Right renal pelvis (tissue), 4 donors: ENCODE results near the gene ABHD10. TPM values are rescaled to one million over a fixed set of nuclear protein-coding genes. Genes with fewer than 3 reads are reported as not detected.

ENCODE experiments used
- DNase-seq, 4 donors: peaks; one replicate each; pipeline ENCODE4 v3.0.0-alpha.2; 2013; ENCODE audit warnings: low read depth in 4 of 4, low spot score in 3 of 4, missing footprints in 1 of 4
- polyA plus RNA-seq, 4 donors: library from polyadenylated mRNA; unstranded; fragments of 120-200 nt; gene quantifications; one replicate each; pipeline ENCODE4 v1.2.1, GENCODE V29; 2013; ENCODE audit not compliant: insufficient read length in 4 of 4

ABHD10 gene
- 10 to 100 TPM; 47.0 to 56.2 (median 53.1) TPM for polyA plus RNA-seq

DNA sequence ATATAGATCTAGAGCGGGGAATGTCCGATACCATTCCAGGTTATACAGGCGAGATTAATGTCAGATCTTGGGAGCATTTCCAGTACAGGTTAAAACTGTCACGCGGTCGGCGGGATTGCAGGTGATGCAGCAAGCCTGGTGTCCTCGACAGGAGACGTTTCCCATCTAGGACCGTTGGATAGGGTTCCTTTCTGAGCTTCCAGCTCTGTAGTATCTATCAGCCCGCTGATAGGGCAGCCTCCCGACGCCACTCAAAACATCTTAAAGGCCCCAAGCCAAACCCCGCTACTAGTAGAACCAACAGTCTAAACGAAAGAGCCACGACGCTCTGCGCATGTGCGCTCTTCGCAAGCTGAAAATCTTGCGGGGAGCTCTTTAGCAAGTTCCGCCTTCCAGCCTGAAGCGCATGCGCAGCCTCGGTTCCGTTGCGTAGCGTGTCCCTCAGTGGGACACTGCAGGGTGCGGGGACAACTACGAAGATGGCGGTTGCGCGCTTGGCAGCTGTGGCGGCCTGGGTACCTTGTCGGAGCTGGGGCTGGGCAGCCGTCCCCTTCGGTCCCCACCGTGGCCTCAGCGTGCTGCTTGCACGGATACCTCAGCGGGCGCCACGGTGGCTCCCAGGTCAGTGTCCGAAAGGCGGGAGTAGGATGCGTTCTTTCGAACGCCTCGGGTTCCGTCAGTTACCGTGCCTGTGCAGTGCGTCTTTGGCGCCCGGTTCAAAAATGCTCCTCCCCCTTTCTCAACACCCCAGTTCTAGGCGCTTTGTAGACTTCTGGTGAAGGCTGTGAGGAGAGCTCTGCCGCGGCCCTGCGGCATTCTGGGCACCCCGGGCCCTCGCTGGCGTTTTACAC, at the start of gene ABHD10:
Gene ABHD10, plus strand, starts transcription at position 444 of the 851 bp plus-strand sequence. Its CDS starts 36 bp downstream, at position 480.
- DNase-seq = peak; percentile 96 to 99 (median 98)

DNA sequence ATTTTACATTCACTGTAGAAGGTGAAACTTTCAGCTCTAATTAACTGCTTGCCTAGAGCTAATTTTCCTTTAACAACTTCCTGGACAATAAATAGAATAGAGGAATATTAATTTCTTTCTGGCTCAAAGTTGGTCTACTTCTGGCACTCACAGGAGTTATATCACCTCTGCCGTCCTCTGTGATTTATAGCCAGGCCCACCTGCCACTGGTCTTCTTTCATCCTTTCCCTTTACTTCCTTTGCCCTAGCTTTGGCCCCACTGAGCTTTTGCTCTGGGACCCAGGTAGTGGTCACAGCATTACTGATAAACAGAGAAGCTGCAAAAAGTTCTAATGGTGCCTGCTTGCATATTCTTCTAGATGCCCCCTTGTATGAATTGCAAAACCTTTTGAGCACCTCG, 49.3 kb upstream of the ABHD10 start:
- no peak for DNase-seq

DNA sequence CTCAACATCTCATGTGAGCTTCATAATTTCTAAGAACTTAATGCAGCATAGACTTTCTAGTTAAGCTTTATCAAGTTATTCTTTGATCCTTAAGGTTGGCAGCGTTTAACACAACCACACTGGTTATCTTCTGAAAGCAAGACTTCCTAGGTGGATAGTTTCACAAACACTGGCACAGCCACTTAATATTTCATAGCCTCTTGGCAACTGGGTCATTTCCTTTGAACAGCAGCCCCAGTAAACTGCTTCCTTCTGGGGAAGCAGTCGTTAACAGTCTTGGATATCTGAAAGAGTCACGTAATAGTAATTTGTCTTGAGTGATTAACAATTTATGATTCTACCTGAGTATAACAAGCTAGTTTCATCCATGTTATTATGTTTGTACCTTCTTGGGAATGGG, 45.9 kb upstream of the ABHD10 start:
- no peak for DNase-seq

DNA sequence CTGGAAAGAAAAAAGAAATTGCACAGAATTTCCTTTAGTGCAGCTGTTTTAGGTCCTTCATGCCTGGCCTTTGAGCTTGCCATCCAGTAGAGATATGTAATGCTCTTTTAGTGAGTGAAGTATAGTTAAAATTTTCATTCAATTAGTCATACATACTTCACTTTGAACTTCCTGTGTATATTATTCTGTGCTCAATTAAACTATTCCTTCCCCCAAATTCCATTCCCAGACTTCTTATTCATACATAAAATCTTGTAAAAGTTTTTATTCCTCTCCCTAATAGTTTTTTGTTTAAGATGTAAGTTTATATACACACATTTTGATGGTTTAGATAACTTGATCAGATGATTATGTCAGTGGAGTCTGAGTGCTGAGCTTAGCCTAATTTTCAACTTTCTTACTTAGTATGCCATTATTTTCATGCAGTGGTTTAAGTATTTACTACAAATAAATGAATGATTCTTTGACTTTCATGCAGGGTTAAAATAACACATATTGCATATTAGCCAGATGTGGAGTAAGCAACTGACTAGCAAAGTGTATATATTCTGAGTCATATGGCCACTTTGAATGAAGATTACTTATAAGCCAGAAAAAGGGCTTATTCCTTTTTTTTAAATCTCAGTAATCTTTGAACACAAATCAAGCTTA, 42.5 kb upstream of the ABHD10 start:
- no peak for DNase-seq

DNA sequence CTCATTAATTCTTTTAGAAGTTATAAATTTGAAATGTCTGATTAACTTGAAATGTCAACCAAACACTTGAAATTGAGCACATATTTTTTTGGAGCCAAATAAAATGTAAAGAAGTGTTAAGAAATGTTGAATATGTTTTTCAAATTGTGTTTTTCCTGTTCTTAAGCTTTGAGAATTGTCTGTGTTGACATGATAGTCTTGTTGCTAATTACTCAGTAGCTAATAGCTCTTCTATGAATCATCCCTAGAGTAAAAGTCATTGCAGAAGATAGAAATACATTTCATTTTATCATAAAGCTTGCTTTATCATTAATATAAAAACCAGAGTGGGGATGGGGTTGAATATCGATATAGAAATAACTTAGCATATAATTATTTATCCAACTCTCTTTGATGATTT, 41.9 kb upstream of the ABHD10 start:
- DNase-seq = no peak

DNA sequence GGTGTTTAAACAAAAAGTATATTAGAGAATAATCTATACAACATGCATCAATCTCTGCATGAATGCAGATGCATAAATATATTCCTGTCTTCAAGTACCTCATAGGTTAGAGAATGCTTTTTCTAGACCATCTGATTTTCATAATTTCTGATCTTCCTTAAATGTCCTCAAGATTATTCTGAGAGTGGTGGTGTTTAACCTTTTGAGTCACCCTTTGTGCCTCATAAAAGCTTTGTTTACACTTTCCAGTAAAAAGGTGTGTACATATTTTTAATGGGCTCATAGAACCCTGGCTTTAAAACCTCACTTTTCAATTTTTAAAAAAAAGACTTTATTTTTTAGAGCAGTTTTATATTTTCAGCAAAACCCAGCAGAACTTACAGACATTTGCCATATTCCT, 41.0 kb upstream of the ABHD10 start:
- DNase-seq = no peak

DNA sequence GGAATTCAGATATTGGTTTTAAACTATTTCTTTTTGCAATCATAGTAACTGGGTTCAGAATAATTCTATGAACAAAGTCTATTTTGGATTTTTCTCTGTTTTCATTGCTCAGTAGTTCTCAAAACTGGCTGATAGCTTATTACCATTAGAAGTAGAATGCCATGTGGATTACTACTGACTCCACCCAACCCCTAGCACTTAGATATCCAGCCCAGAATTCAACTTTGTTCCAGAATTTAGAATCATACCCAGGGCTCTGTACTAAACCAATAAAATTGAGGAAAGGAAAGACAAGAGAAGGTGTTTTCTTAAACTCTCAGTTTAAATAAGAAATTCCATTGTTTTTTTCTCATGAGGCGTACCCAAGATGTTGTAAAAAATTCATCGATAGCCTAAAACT, 39.0 kb upstream of the ABHD10 start:
- no peak for DNase-seq

DNA sequence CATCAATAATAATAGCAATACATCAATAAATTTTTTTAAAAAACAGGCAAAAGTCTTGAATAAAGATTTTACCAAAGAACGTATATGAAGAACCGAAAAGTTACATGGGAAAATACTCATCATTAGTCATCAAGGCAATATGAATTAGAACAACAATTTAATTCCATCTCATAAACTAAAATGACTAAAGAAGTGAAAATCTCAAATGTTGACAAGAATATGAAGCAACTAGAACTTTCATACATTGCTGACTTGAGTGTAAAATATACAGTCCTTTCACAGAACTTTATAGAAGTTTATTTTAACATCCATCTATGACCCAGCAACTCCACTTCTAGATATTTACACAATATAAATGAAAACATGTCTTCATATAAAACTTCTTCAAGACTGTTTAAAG, 35.3 kb upstream of the ABHD10 start:
- no peak for DNase-seq

DNA sequence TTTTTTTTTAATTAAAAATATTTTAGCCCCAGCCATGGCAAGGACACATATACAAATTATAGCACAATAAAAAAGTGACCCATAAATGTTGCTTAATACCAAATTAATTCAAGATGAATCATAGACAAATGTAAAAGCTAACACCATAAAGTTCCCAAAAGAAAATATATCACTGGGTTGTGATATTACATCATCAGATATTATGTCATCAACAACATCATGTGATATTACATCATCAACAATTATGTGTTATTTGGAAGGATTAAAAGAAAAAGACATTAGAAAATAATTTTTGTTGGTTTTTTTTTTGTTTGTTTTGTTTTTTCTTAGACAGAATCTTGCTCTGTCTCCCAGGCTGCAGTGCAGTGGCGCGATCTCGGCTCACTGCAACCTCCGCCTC, 34.5 kb upstream of the ABHD10 start:
- no peak for DNase-seq

DNA sequence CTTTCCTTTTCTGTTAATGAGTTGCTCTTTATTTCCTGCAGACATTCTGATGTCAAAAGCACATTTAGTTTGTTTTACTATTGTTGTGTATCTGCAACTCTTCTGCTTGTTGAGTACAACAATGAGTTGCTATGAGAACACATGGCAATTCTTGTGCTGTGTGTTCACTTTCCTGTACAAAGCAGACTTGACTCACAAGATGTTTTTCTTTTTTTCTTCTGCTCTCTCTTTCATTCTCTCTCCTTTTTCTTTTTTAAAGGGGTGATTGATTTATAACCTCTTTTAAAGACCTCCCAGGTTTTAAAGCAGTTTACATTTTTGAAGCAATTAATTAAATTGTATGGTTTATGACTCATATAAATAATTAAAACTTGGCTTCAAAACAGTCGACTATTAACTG, 31.6 kb upstream of the ABHD10 start:
- DNase-seq = no peak

DNA sequence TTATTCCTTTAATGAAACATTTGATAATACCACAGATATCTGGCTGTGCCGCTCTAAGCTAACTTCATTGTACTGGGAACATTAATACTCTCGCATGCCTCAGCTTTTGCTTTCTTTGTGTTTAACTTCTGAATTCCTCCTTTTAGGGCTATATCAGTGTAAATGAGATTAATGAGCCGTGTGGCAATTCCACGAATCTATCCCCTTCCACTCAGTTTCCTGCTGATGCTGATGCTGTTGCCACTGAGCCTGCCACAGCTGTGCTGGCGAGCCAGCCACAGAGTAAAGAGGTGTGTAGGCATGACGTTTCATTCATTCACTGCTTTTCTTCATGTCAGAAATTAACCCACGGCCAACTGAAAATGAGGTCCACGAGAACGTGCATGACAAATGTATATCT, 30.0 kb upstream of the ABHD10 start:
- DNase-seq = no peak

DNA sequence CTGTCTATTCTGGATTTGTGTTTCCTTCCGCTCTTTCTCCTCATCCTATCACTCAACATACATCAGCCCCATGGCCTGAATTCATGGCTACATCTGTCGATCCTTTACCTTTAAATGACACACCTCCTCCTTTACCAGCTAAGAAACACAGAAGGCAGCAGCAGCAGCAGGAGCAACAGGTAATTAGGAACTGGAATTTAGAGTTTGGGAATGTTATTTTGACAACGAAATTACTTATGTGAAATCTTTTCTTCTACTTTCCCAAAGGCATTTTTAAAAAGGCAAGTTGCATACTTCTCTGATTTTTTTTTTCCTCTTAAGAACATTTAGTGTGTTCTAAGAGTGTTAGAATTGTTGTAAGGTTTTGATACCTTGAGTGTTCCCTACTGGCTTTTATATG, 29.1 kb upstream of the ABHD10 start:
- DNase-seq = no peak

DNA sequence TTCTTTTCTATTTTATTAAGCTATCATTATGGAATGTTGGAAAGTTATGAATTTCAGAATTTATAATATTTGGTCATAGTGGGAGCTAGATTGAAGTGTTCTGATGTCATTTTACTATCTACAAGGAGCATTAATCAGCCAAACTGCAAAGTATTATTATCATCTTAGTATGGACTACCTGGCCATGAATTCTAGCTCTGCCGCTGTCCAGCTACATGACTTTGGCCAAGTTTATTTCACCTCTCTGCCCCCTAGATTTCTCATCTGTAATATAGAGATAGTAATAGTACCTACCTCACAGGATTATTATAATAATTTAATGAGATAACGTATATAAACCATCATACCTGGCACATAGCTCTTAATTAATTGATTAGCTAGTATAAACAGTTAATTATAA, 27.8 kb upstream of the ABHD10 start:
- no peak for DNase-seq

DNA sequence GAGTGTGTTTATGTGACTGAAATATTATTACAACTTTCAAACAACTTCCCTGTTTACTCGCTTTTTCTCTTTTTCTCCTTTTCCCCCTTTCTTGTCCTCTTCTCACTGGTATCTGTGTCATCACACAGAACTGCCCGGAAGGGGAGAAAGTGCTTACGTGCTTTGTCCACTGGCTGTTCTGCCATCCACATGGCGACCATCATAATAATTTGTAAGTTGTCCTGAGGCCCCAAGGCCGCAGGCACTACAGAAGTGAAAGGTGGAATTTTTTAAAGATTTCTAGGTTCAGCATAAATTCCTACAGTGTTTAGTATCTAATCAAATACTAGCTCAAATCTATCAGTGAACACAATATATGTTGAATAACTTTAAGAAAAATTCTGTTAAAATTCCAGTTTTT, 26.7 kb upstream of the ABHD10 start:
- no peak for DNase-seq

DNA sequence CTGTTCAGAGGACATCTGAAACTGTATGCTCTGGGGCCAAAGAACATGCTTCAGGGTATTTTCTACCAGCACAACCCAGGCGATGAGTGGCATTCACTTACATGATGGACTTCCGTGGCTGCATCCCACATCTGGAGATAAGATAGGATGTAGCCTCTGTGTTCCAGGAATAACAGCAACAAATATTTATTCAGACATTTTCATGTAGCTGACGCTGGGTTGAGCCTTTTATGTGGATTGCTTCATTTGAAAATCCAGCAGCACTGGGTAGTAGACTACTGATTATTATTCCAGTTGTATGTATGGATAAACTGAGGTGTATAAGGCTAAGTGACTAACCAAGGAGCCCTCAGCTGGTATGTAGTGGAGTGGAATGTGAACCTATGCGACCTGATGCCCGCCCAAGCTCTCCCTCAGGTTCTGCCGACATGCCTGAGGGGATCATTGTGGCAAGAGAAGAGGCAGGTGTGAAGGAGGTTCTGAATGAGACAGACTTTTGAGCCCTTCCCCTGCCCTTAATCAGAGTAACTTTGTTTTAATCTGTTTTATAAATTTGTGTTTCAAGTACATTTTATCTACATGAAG, 25.9 kb upstream of the ABHD10 start:
- no peak for DNase-seq

DNA sequence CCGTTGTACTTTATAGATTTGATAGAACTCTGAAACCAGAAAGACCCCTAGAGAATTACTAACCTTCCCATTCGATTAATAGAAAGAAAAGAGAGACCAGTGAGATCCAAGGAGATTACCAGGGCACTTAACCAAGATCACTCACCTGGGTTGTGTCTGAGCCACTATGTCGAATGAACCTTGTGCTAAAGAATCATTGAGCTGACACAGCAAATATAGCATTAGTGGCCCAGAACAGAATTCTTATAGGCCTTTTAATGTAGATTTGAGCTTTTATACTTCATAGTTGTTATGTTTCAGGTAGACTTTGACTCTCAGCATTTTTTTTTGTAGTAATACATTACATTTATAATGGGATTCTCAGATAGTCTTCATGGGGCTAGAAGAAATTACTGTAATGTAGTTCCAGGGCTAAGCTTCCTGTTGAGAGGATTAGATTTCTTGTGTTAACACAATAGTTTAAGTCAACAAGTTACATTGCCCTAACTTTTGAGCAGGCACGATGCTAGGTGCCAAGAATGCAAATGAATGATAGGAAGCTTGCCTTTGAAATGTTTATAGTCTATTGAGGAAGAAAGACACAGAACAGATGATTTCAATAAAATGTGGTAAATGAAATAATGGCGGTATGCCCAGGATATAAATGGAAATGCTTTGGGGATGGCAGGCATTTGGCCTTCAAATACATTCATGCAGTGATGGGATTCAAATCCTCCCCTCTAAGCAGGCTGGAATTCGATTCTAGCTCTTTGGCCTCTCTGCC, 24.4 kb upstream of the ABHD10 start:
- DNase-seq = no peak

DNA sequence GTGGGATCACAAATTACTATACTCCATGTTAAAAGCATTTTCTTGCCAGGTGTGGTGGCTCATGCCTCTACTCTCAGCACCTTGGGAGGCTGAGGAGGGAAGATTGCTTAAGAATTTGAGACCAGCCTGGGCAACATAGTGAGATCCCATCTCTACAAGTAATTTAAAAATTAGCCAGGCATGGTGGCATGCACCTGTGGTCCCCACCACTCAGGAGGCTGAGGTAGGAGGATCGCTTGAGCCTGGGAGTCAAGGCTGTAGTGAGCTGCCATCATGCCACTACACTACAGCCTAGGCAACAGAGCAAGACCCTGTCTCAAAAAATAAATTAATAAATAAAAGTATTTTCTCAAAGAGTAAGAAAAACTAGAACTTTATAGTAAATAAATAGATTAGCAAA, 22.9 kb upstream of the ABHD10 start:
- no peak for DNase-seq

DNA sequence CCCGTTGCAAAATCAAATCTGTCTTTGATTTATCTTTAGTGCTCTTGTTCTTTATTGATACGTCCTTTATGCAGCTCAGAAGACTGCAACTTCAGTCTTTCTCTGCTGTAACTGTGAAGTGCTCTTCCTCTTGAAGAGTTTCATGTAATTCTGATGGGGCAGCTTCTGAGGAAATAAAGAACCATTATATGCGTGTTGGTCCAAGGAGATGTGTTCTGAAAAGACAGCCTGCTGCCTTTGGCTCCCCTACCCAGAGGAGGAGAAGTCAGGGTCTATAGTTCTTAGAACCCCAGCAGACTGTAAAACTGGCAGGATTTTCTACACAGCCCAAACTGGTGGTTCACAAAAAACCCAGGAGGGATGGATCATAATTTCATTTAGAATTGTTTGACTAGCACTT, 22.4 kb upstream of the ABHD10 start:
- DNase-seq = no peak

DNA sequence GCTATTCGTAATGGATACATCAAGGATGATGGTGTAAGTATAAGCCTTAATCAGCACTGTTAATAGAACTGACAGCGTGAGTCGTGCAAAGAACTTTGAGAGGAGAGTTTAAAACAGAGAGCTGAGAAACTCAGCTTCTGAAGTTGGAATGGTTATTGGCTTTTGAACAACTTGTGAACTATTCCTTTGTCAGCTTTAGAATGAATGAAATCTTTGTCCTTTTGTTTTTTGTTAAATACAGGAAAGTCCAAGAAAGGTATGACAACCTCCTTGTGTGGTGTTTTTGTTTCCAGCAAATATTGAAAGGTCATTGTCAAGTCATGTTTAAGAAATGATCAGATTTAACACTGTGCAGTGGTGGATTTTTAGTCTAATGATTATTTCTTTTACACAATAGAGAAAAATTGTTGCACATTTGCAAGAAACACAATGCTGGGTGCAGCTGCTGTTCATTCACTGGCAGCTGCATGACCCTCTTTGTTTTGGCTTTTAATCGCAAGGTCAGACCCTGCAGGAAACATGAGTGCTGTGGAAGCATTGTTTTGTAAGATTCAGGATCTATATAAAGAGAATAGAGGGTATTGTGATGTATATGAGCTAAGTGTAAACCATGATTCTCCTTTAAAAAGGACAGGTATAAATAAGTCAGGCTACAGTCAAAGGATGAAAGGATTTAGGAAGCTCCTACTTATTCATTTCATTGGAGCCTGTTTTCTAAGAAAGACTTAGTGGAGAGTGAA, 21.7 kb upstream of the ABHD10 start:
- no peak for DNase-seq

DNA sequence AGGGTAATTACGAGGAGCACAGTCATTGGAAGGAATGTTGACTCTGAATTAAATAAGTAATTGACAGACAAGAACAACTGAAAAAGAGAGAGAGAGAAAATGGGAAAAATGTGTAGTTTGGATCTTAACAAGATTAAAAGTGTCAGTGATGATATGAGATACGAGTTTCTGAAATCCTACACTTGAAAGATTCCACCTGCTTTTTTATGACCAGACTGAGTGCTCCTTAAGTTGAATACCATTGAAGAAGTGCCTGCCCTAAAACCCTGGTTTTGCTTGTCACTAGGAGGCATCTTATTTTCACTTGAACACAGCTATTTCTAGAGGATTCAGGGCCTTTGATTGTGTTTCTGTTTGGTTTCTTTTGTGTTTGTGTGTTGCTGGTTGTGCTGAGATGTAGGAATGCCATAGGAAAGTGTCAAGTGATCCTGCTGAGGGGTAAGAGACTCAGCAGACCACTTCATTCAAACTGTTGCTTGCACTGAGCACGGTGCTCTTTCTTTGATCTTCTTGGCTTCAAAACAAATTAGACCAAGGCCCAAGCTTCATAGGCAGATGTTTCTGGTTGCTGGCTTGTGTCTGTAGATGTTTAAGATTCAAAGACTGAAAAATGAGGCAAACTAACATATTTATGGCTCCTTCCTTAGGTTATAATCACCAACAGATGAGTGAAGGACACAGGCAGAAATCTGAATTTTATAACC, 17.2 kb upstream of the ABHD10 start:
- DNase-seq = no peak
